Endodermal cell (in vitro differentiated cells): ENCODE results near the gene KCNC1. TPM values are rescaled to one million over a fixed set of nuclear protein-coding genes. Genes with fewer than 3 reads are reported as not detected.

Experiments used
- DNase-seq: peaks from one replicate; pipeline ENCODE4 v3.0.0-alpha.2; 2017
- H3K27ac ChIP-seq: 2 replicates; pipeline ENCODE4 v1.5.1; 2013; ENCODE audit warnings: mild to moderate bottlenecking, low read depth, low read length, moderate library complexity
- H3K27me3 ChIP-seq: 2 replicates; pipeline ENCODE4 v1.6.1; 2013; ENCODE audit warnings: mild to moderate bottlenecking, low read length, moderate library complexity; ENCODE audit not compliant: insufficient read depth, control insufficient read depth, poor library complexity, severe bottlenecking
- H3K36me3 ChIP-seq: 2 replicates; pipeline ENCODE4 v1.7.0; 2013; ENCODE audit warnings: mild to moderate bottlenecking, low read length, moderate library complexity; ENCODE audit not compliant: control insufficient read depth, insufficient read depth
- H3K4me1 ChIP-seq: one replicate; pipeline ENCODE4 v1.7.0; 2013; ENCODE audit warnings: low read length; ENCODE audit not compliant: control insufficient read depth, insufficient read depth
- H3K4me3 ChIP-seq: 2 replicates; pipeline ENCODE4 v1.5.1; 2013; ENCODE audit warnings: mild to moderate bottlenecking, low read length, moderate library complexity
- H3K9ac ChIP-seq: 2 replicates; pipeline ENCODE4 v1.6.1; 2013; ENCODE audit warnings: mild to moderate bottlenecking, low read length, moderate library complexity; ENCODE audit not compliant: poor library complexity, severe bottlenecking; ENCODE audit errors: extremely low read depth
- H3K9me3 ChIP-seq: 2 replicates; pipeline ENCODE4 v1.6.1; 2013; ENCODE audit warnings: mild to moderate bottlenecking, low read length, moderate library complexity; ENCODE audit not compliant: control insufficient read depth
- H3K27ac Mint-ChIP-seq: 2 replicates; pipeline ENCODE4 v1.8.0; 2020; ENCODE audit warnings: mixed read lengths
- H3K27me3 Mint-ChIP-seq: 2 replicates; pipeline ENCODE4 v1.8.0; 2021; ENCODE audit warnings: mild to moderate bottlenecking, mixed read lengths; ENCODE audit not compliant: insufficient read depth
- H3K36me3 Mint-ChIP-seq: 2 replicates; pipeline ENCODE4 v1.8.0; 2020; ENCODE audit warnings: low read depth, mixed read lengths
- H3K4me1 Mint-ChIP-seq: 2 replicates; pipeline ENCODE4 v1.8.0; 2020; ENCODE audit warnings: mixed read lengths
- H3K4me3 Mint-ChIP-seq: 2 replicates; pipeline ENCODE4 v1.8.0; 2020; ENCODE audit warnings: mild to moderate bottlenecking, moderate library complexity, mixed read lengths
- H3K9me3 Mint-ChIP-seq: 2 replicates; pipeline ENCODE4 v1.8.0; 2020; ENCODE audit warnings: mild to moderate bottlenecking, mixed read lengths
- WGBS, 2 experiments: methylation state at CpG; one replicate each; pipeline versions ENCODE4 v1.1.5 to v1.1.7; 2013; ENCODE audit warnings: missing lambda C conversion rate in 2 of 2, mixed read lengths in 1 of 2; ENCODE audit not compliant: insufficient coverage in 1 of 2, insufficient read length in 1 of 2; 5-methylcytosine and 5-hydroxymethylcytosine counted together
- total RNA-seq, 2 donors: library from RNA; stranded (reverse); fragmentation: NEBNext Ultra II Directional in 1 of 2; extraction: Animal tissue kit (Norgen Biotek cat#: 25700) in 1 of 2; gene quantifications; 2 replicates in 1 of 2; 3 replicates in 1 of 2; pipeline ENCODE4 v1.2.1, GENCODE V29; 2021
- TF ChIP-seq, protein P1 (sequence below): fragments of 200-600 bp; sonication (generic); conservative IDR thresholded peaks from 2 replicates; pipeline ENCODE4 v1.5.0; 2021; ENCODE audit warnings: antibody characterized with exemption, mild to moderate bottlenecking

KCNC1 gene
- total RNA-seq, 2 donors from 2014 or later: not detected

DNA sequence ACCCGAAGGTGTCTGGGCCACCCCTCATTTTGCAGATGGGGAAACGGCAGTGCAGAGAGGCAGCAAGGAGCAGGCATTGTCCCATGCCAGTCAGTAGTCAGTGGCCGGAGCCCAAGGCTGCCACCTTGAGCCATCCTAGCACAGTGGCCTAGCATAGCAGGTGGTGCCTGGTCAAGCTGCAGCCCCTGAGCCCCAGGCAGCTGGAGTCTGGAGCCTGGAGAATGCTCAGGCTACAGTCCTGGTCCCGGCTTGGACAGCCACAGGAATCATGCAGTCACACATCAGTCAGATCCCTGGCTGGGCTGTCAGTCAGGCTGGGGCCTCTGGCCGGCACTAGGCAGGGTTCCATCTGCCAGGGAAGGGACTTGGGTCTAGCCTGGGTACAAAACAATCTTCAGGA lies 18.6 kb downstream of the KCNC1 start:
- H3K36me3 ChIP-seq: no peaks in the 10 kb centered on the region

DNA sequence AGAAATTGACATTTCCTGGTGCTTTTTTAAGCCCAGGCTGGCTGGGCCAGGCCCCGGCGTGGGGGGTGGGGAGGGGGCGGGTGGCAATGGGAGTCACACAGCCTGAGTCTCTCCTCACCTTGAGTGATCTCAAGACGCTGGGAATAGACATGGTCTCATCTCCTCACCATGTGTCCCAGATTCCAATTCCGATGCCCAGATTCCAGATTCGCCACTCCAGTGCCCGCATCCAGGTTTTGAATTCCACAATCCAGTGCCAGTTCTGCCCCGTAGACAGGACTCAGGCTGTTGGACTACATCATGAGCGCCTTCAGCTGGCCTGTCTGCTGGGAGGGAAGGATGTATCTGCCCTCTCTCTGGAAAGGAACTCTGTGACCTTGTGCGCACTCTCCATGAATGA lies 19.1 kb downstream of the KCNC1 start:
- Mint-ChIP-seq H3K27me3 (peaks cover 33% of the 10 kb centered on the region), H3K9me3 (no peaks in the 10 kb centered on the region), H3K27ac (no peak overlapping the region), H3K36me3 (no peaks in the 10 kb centered on the region), H3K4me1 (no peaks in the 10 kb centered on the region), H3K4me3 (no peak overlapping the region)
- DNase-seq: no peak
- WGBS, 2 experiments: 92 to 95% methylated on average over 10 of the region's 10 CpGs
- TF ChIP-seq, protein P1, sequence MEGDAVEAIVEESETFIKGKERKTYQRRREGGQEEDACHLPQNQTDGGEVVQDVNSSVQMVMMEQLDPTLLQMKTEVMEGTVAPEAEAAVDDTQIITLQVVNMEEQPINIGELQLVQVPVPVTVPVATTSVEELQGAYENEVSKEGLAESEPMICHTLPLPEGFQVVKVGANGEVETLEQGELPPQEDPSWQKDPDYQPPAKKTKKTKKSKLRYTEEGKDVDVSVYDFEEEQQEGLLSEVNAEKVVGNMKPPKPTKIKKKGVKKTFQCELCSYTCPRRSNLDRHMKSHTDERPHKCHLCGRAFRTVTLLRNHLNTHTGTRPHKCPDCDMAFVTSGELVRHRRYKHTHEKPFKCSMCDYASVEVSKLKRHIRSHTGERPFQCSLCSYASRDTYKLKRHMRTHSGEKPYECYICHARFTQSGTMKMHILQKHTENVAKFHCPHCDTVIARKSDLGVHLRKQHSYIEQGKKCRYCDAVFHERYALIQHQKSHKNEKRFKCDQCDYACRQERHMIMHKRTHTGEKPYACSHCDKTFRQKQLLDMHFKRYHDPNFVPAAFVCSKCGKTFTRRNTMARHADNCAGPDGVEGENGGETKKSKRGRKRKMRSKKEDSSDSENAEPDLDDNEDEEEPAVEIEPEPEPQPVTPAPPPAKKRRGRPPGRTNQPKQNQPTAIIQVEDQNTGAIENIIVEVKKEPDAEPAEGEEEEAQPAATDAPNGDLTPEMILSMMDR: no peak
- no peak overlapping the region for H3K9ac ChIP-seq
- H3K9me3 ChIP-seq: no peaks in the 10 kb centered on the region
- no peak overlapping the region for H3K4me3 ChIP-seq
- H3K36me3 ChIP-seq: no peaks in the 10 kb centered on the region
- H3K27me3 ChIP-seq: peaks cover 39% of the 10 kb centered on the region
- H3K27ac ChIP-seq: no peak overlapping the region
- no peaks in the 10 kb centered on the region for H3K4me1 ChIP-seq

More for the DNA sequence above, 18.6 kb downstream of the KCNC1 start:
- DNase-seq: no peak
- Mint-ChIP-seq H3K27me3 (peaks cover 28% of the 10 kb centered on the region), H3K36me3 (no peaks in the 10 kb centered on the region), H3K4me1 (no peaks in the 10 kb centered on the region), H3K4me3 (no peak overlapping the region), H3K27ac (no peak overlapping the region), H3K9me3 (no peaks in the 10 kb centered on the region)
- Histone ChIP-seq H3K4me1 (no peaks in the 10 kb centered on the region), H3K27me3 (peaks cover 34% of the 10 kb centered on the region), H3K9me3 (no peaks in the 10 kb centered on the region), H3K27ac (no peak overlapping the region), H3K4me3 (no peak overlapping the region), H3K9ac (no peak overlapping the region)
- WGBS, 2 experiments: 77 to 79% methylated on average over 3 to 5 of the region's 5 CpGs
- TF ChIP-seq, protein P1: no peak

DNA sequence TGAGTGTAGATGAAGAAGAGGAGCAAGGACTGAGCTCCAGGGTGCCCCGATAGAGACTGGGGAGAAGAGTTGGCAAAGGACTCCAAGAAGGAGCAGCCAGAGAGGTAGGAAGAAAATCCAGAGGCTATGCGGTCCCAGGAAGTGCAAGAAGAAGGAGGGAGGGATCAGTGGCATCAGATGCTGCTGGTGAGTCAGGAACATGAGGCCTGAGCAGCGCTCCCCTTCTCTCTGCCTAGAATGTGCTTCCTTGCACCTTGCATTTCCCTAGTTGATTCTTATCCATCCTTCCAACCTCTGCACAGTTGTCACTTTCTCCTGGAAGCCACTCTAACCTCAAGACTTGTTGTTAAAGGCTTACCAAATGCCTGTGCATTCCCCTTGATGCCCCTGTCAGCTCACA lies 21.3 kb downstream of the KCNC1 start:
- H3K27me3 Mint-ChIP-seq: peaks cover 38% of the 10 kb centered on the region
- no peaks in the 10 kb centered on the region for H3K9me3 ChIP-seq
- peaks cover 39% of the 10 kb centered on the region for H3K27me3 ChIP-seq
- H3K36me3 ChIP-seq: no peaks in the 10 kb centered on the region
- WGBS, 2 experiments: 90 to 91% methylated on average over 2 to 3 of the region's 3 CpGs
- no peak overlapping the region for H3K27ac ChIP-seq
- H3K9me3 Mint-ChIP-seq: no peaks in the 10 kb centered on the region
- H3K9ac ChIP-seq: no peak overlapping the region
- TF ChIP-seq, protein P1: no peak
- no peak overlapping the region for H3K27ac Mint-ChIP-seq
- H3K4me1 ChIP-seq: no peaks in the 10 kb centered on the region
- DNase-seq: no peak
- no peak overlapping the region for H3K4me3 ChIP-seq
- no peak overlapping the region for H3K4me3 Mint-ChIP-seq
- H3K4me1 Mint-ChIP-seq: no peaks in the 10 kb centered on the region
- no peaks in the 10 kb centered on the region for H3K36me3 Mint-ChIP-seq
